GM21529 (cell line): ENCODE results near the gene HYAL1.

Experiments used
- ATAC-seq: cut with Tn5 transposase; IDR thresholded peaks from one replicate; pipeline ENCODE4 v1.9.1; 2021; ENCODE audit not compliant: unreplicated experiment

HYAL1 gene

GRCh38 chr3:50336452-50337174 lies 33.2 kb upstream of the HYAL1 start:
- peak; percentile 22 for ATAC-seq

GRCh38 chr3:50334339-50335075 lies 31.1 kb upstream of the HYAL1 start:
- ATAC-seq: no peak

GRCh38 chr3:50333744-50334328 lies 30.5 kb upstream of the HYAL1 start:
- no peak for ATAC-seq

GRCh38 chr3:50331364-50331907 lies 28.1 kb upstream of the HYAL1 start:
- ATAC-seq: no peak

GRCh38 chr3:50330330-50330729 lies 27.0 kb upstream of the HYAL1 start:
- no peak for ATAC-seq

GRCh38 chr3:50327943-50328691 lies 24.7 kb upstream of the HYAL1 start, which contains the start of gene TUSC2:
Gene TUSC2 (minus strand): TSS chr3:50328223. CDS start chr3:50328099, 124 bp downstream.
- peak; percentile 94 for ATAC-seq

GRCh38 chr3:50327129-50327528 lies 23.8 kb upstream of the HYAL1 start:
- ATAC-seq: no peak

- ATAC-seq: no peak
Measured at GRCh38 chr3:50326182-50326541, 22.8 kb upstream of the HYAL1 start.

GRCh38 chr3:50325497-50326181 lies 22.3 kb upstream of the HYAL1 start:
- ATAC-seq: no peak

- no peak for ATAC-seq
Measured at GRCh38 chr3:50325113-50325480, 21.7 kb upstream of the HYAL1 start.

- no peak for ATAC-seq
Measured at GRCh38 chr3:50324351-50325112, 21.2 kb upstream of the HYAL1 start.

GRCh38 chr3:50323614-50324199 lies 20.3 kb upstream of the HYAL1 start:
- ATAC-seq: no peak

- ATAC-seq: no peak
Measured at GRCh38 chr3:50323092-50323600, 19.8 kb upstream of the HYAL1 start.

- ATAC-seq: no peak
Measured at GRCh38 chr3:50322386-50323091, 19.2 kb upstream of the HYAL1 start, which contains the start of gene HYAL2. Gene HYAL2 (minus strand): TSS chr3:50322745. CDS start chr3:50320489, 2,256 bp downstream.

GRCh38 chr3:50322115-50322385 lies 18.7 kb upstream of the HYAL1 start:
- no peak for ATAC-seq

GRCh38 chr3:50321336-50322114 lies 18.2 kb upstream of the HYAL1 start:
- ATAC-seq: peak; percentile 77

GRCh38 chr3:50320853-50321335 lies 17.5 kb upstream of the HYAL1 start:
- peak; percentile 46 for ATAC-seq
